GM12878 (cell line): ENCODE results near the gene KIF4B.
"Not testable (repeated sequence)": the region's sequence is repeated elsewhere in the genome, so short reads cannot be mapped to it uniquely, and the experiment has no call there.

ENCODE experiments used
- CEBPB ChIP-seq, 2 experiments: fragments of 150-350 bp in 1 of 2; IDR thresholded peaks; 2 replicates each; pipeline ENCODE4 v1.6.1; 2012 to 2014; ENCODE audit warnings: low read depth in 2 of 2, low read length in 2 of 2, borderline replicate concordance in 1 of 2, inconsistent platforms in 1 of 2
- NR2C2 ChIP-seq: IDR thresholded peaks from 2 replicates; pipeline ENCODE4 v1.6.1; 2011; ENCODE audit warnings: borderline replicate concordance, low read depth; ENCODE audit not compliant: control insufficient read depth, insufficient read length

DNA sequence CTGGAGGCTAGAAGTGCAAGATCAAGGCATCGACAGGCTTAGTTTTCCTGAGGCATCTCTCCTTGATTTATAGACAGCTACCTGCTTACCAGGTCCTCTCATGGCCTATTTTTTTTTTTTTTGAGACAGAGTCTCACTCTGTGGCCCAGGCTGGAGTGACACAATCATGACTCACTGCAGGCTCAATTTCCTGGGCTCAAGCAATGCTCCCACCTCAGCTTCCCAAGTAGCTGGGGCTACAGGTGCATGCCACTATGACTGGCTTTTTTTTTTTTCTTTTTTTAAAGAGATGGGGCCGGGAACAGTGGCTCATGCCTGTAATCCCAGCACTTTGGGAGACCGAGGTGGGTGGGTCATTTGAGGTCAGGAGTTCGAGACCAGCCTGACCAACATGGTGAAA, 10.8 kb upstream of the KIF4B start:
- TF ChIP-seq NR2C2; CEBPB (IDR thresholded peaks at IDR 0.05; ENCODE audit: borderline replicate concordance in 1 of 2, low read depth in 2 of 2, low read length in 2 of 2): not testable (repeated sequence)
